ENCODE data around the gene RTP5. TPM values are rescaled to one million over a fixed set of nuclear protein-coding genes. Genes with fewer than 3 reads are reported as not detected.
"Not testable (repeated sequence)": the region's sequence is repeated elsewhere in the genome, so short reads cannot be mapped to it uniquely, and the experiment has no call there.

RTP5 gene
- total RNA-seq, 1 donor from 2014 or later: not detected

GRCh38 chr2:241827394-241827793 is 42.1 kb upstream of the RTP5 start:
- H3K4me1 Mint-ChIP-seq (ENCODE audit: unreplicated experiment): peaks cover 3% of the 10 kb centered on the region
- H3K27ac Mint-ChIP-seq: no peak overlapping the region
- no peaks in the 10 kb centered on the region for H3K36me3 Mint-ChIP-seq
- H3K9me3 Mint-ChIP-seq: peaks cover 19% of the 10 kb centered on the region
- TF ChIP-seq CTCF (conservative IDR thresholded peaks at IDR 0.05): no peak
- peaks cover 13% of the 10 kb centered on the region for H3K27me3 Mint-ChIP-seq
- H3K4me3 Mint-ChIP-seq: no peak overlapping the region
- DNase-seq (ENCODE audit: extremely low spot score, unreplicated experiment): no peak

GRCh38 chr2:241833101-241833663 is 36.3 kb upstream of the RTP5 start:
- DNase-seq (ENCODE audit: extremely low spot score, unreplicated experiment): no peak
- Mint-ChIP-seq H3K4me3 (no peak overlapping the region), H3K36me3 (no peaks in the 10 kb centered on the region), H3K27me3 (peaks cover 11% of the 10 kb centered on the region), H3K9me3 (peaks cover 6% of the 10 kb centered on the region), H3K27ac (no peak overlapping the region), H3K4me1 (ENCODE audit: unreplicated experiment) (no peaks in the 10 kb centered on the region)
- no peak for TF ChIP-seq CTCF (conservative IDR thresholded peaks at IDR 0.05)

GRCh38 chr2:241833756-241834526 is 35.6 kb upstream of the RTP5 start:
- H3K27ac Mint-ChIP-seq; H3K36me3 Mint-ChIP-seq; H3K9me3 Mint-ChIP-seq; H3K4me3 Mint-ChIP-seq; DNase-seq (ENCODE audit: extremely low spot score, unreplicated experiment); H3K4me1 Mint-ChIP-seq (ENCODE audit: unreplicated experiment): not testable (repeated sequence)
- H3K27me3 Mint-ChIP-seq: peaks cover 15% of the 10 kb centered on the region

- no peak for TF ChIP-seq CTCF (conservative IDR thresholded peaks at IDR 0.05)
- no peak for DNase-seq (ENCODE audit: extremely low spot score, unreplicated experiment)
- H3K4me3 Mint-ChIP-seq: no peak overlapping the region
- peaks cover 5% of the 10 kb centered on the region for H3K9me3 Mint-ChIP-seq
- no peak overlapping the region for H3K27ac Mint-ChIP-seq
- H3K27me3 Mint-ChIP-seq: peaks cover 15% of the 10 kb centered on the region
- H3K4me1 Mint-ChIP-seq (ENCODE audit: unreplicated experiment): no peaks in the 10 kb centered on the region
- H3K36me3 Mint-ChIP-seq: no peaks in the 10 kb centered on the region
Observed at GRCh38 chr2:241834527-241835210, 34.9 kb upstream of the RTP5 start.

- no peak for DNase-seq (ENCODE audit: extremely low spot score, unreplicated experiment)
- H3K9me3 Mint-ChIP-seq: peaks cover 5% of the 10 kb centered on the region
- TF ChIP-seq CTCF (conservative IDR thresholded peaks at IDR 0.05): no peak
- no peak overlapping the region for H3K27ac Mint-ChIP-seq
- H3K36me3 Mint-ChIP-seq: no peaks in the 10 kb centered on the region
- no peaks in the 10 kb centered on the region for H3K4me1 Mint-ChIP-seq (ENCODE audit: unreplicated experiment)
- H3K4me3 Mint-ChIP-seq: no peak overlapping the region
- H3K27me3 Mint-ChIP-seq: peaks cover 18% of the 10 kb centered on the region
Observed at GRCh38 chr2:241835611-241836010, 33.9 kb upstream of the RTP5 start.

GRCh38 chr2:241836292-241836691 is 33.2 kb upstream of the RTP5 start:
- Mint-ChIP-seq H3K4me1 (ENCODE audit: unreplicated experiment) (no peaks in the 10 kb centered on the region), H3K36me3 (no peaks in the 10 kb centered on the region), H3K27me3 (peaks cover 21% of the 10 kb centered on the region), H3K9me3 (peaks cover 5% of the 10 kb centered on the region), H3K4me3 (no peak overlapping the region), H3K27ac (no peak overlapping the region)
- TF ChIP-seq CTCF (conservative IDR thresholded peaks at IDR 0.05): peak; percentile 51
- no peak for DNase-seq (ENCODE audit: extremely low spot score, unreplicated experiment)

Measured in type B pancreatic cell (in vitro differentiated cells).